Esophagus mucosa (tissue), 1 donor: ENCODE measurements around the gene SIRPG. TPM values are rescaled to one million over a fixed set of nuclear protein-coding genes. Genes with fewer than 3 reads are reported as not detected.
"Not testable (repeated sequence)": the region's sequence is repeated elsewhere in the genome, so short reads cannot be mapped to it uniquely, and the experiment has no call there.

Experiments used
- ATAC-seq: fragments of 200-7000 bp; cut with Tn5 transposase; one replicate; pipeline ENCODE4 v1.9.1; 2020
- total RNA-seq: library from RNA; stranded (reverse); gene quantifications from one replicate; pipeline ENCODE4 v1.2.4, GENCODE V29; 2023
- donor health status: DM: yes; HTN: yes; CAD: no.

SIRPG gene
- total RNA-seq, 1 donor from 2014 or later, result 0.60 TPM

DNA sequence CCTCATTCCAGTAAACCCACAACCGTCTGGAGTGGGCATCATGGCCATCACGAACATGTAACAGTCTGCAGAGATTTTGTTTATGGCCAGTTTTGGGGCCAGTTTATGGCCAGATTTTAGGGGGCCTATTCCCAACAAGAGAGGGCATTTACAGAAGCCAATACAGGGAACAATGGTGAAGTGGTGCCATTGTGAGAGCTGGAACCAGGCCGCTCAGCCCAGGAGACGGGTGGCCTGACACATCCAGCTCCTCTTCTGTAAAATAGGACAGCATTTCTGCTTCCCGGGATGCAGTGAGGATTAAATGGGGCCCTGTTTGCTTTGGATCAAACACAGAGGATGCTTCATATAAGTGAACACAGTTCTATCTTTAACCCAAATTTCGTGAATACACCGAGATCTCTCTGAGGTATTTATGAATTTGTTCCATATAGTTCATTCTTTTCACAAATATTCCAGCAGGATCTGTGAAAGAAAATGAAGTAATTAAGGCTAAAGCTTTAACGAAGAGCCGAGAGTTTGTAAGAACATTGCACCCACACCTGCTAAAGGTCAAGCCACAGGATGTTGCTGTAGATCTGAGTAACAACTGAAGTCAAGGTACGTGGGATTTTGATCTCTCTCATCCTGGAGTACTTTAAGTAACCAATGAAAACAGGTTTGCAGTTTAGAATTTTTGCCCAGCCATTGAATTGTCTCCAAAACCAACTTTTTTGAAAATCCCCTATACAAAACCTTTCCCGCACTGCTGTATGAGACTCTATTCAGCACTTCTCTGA is 14.5 kb upstream of the SIRPG start:
- ATAC-seq, result no peak

DNA sequence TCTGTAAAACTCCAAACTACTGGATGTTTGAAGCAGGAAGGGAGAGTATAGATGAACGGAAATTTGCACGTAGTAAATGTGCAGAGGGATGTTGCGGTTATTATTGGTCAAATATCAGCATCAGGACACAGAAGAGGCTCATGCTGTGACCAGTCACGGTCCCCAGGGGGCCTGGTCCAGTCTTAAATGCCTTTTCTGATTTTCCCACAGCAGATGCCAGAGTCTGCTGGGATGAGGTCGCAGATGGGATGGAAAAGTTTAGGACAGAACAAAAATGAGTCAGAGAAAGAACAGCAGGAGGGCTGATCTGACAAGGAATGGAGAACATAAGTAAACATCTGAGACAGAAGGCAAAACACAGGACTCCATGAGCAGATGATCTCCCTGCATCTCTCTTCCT is 11.7 kb upstream of the SIRPG start:
- ATAC-seq, result no peak

DNA sequence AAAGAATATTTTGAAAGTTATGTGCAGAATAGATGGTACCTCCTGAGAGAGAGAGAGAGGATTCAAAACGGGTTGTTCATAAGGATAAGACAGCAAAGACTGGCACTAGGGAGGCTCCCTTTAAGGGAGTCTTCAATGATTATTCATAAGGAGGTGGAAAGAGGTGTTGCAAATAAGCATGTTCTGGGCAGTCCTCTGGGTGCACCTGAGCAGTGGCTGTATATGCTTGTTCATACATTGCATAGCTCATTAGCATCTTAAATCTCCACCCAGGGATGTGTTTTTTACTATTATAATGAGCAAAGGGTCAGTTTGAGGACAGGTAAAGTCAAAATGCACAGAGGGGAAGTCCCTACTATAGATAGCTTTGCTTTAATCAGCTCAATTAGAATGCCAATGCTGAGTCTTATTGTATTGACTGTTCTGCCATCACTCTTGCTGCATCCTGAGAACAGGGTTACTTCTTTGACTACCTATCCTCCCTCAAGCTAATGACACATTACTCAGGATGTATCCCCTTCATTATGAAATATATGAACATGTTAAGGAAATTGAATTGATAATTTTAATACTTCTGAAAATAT is 10.0 kb upstream of the SIRPG start:
- ATAC-seq, result no peak

DNA sequence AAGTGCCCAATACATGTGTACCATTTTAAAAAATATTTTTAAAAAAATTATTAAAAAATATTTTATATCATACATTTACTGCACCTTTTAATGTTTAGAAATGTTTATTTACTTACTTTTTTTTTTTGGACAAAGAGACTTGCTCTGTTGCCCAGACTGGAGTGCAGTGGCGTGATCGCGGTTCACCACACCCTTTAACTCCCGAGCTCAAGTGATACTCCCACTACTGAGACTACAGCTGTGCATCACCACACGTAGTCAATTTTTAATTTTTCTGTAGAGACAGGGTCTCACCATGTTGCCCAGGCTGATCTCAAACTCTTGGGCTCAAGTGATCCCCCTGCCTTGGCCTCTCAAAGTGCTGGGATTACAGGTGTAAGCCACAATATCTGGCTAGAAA is 9.2 kb upstream of the SIRPG start:
- no peak for ATAC-seq

DNA sequence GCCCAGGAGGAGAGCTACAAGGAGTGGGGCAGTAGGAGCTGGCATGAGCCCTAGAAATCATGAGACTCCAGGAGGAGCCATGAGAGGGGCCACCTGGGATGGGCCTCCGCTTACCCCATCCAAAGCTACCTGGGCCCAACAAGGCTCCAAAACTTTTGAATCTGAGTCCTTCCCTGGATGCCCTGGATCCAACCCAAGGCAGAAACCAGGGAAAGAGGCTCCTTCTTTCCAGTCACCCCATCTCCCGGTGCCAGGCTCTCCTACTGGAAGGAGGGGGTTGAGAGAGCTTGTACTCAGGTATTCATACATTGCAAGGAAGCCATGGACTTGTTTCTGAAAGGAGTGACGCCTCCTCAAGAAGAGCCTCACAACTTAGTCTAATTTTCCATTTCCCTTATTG is 7.8 kb upstream of the SIRPG start:
- ATAC-seq, result no peak

DNA sequence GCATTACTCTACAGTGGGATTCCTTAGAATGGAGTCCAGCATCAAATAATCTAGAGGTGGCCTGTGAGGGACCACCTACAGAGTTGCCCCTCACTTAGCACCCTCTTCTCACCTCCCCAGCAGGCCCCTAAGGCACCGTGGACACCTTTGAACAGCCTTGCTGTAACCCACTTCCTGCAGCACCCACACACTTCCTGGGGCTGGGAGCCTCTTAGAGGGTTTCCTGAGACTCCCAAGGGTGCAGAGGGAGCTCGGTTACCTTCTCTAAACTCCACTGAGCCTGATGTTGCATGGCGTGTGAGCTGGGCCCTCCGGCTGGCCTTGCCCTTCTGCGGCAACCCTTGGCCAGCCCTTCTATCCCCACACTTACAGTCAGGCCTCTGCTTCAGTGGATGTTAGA is 7.3 kb upstream of the SIRPG start:
- no peak for ATAC-seq

GRCh38 chr20:1663917-1664316 is 6.3 kb upstream of the SIRPG start:
- ATAC-seq, result no peak

DNA sequence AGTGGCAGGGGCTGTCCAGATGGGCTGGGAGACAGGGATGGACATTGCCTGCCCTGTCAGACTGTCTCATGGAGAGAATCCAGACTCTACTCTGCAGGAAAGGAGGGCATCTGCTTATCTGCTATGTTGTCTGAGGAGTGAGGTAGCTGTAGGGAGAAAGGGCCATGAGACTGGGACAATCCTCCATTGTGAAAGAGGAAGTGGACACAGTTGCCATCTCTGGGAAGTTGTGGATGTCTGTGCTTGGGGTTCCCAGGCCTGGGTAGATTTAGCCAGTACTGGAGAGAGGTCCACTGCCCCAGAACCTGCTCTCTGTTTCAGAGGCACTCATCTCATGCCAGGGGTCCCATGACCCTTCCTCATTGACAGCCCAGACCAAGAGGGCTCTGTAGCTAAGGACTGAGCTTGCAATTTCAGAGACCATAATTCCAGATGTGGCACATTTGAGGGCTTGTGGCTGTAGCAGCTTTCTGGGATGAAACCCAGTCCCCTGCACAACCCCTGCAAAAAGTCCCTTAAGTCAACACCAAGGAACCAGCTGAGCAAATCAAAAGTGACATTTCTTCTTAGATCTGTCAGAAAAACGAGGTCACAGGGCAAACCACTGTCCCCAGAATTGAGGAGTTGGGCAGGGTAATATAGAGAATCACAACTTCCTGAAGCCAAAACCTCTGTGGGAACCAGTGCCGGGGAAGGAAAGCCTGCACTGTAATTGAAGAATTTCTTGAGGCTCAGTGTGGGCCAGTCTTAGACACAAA is 4.1 kb upstream of the SIRPG start:
- no peak for ATAC-seq

DNA sequence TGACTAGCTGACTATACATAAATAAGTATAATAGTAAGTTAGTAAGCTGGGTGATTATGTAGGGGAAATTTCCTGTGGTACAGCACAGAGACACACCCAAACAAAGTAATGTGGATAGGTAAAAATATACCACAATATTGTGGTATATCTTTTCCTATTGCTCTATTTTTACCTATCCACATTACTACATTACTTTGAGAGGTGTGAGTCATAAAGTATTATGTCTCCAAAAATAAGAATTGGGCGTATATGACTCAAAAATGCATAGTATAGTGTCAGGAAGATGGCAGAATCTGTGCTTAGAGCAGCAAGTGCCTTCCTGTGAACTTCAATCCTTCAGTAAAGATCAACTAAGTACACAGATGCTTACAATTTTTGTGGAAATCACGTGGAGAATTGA is 2.7 kb upstream of the SIRPG start:
- ATAC-seq, result no peak

DNA sequence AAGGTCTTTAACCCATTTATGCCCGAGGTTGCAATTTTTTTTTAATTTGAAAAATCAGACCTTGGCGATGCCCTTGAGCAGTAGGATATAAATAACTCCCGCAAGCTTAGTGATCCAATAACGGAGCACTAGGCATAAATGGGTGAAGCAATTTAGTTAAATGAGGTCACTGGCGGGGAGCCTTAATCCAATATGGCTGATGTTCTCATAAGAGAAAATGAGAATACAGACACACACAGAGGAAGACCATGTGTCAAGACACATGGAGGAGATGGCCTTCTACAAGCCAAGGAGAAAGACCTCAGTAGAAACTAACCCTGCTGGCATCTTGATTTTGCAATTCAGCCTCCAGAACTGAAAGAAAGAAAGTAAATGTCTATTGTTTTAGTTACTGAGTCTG is 735 bp downstream of the SIRPG start:
- ATAC-seq, result no peak

- no peak for ATAC-seq
Measured at GRCh38 chr20:1654996-1655395, 2.6 kb downstream of the SIRPG start.

DNA sequence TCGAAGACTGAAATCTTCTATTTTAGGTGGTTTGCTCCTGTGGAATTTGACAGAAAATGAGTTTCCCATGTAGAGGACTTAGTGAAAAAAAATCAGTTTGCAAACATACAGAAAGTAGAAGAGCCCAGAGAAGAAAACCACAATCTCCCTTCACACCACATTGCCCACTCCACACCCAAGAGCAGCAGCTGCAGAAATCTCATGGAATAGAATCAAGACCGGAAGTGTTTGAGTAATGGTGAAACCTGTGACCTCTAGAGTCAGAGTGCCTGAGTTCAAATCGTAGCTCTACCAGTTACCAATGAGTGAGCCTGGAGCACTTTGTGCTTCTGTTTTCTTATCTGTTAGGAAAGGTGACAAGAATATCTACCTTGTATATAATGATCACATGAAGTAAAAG is 4.6 kb downstream of the SIRPG start:
- ATAC-seq, result no peak

DNA sequence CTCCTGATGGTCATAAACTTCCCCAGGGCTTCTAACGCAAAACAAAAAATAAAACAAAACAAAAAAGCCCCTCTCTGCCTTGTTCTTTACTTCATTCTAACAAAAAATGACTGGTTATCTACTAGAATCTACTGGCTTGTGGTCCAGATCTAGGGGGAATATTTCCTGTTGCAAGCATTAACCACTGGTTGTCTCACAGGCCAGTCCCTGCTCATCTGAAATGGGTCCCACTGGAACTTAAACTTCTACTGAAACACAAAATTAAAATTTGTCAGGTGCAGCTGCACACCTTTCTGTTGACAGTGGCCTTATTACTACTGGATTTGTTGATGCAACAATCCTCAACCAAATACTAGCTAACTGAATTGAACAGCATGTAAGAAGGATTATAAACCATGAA is 5.5 kb downstream of the SIRPG start:
- no peak for ATAC-seq

DNA sequence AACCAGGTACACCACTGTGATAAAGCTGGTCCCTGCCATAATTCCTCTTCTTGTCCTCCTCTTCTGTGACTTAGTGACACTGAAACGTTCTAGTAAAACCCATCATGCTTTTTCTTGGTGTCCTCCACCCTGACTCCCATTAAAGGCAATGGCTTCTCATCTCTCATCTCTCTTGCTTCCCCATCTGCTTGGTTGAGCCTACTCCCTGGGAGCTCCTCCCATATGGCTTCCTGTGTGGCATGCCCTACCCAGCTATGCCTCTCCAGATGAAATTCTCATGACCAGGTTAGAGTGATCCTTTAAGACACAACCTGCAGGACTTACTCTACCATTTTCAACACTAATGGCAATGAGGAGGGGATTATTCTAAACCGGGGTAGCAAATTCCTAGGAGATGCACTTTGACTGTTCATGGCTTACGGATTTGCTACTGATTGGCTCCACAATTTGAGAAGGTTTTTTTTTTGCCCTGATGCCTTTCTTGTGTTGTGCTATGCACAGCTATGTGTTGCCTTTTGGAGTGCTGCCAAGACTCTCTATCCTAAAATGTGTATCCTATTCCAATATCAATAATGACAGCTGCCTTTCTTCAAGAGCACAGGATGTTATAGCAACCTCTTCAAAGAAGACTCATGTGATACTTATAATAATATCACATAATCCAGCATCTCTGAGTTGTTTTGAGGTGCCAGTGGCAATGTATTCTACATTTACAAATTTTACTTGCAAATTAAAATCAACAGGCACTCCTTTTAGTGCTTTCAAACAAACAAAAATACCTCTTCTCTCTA is 6.1 kb downstream of the SIRPG start:
- no peak for ATAC-seq

DNA sequence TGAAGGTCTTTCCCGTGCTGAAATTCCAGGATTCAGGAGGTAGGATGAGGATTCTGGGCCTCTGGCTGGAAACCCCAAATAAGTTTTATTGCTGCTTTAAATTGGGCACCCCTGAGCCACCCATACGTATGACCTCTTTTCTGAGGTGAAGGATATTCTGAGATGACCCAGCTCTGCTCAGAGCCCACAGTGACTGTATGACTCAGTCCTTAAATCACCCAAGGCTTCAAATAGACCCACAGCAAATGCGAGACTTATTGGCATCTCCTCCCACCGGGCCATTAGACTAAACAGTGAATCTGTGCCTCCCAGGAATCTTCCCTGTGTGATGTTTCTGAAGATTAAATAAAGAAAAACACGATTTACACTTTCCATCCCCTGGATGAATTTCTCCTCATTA is 9.5 kb downstream of the SIRPG start:
- ATAC-seq, result no peak

GRCh38 chr20:1646975-1647431 is 10.6 kb downstream of the SIRPG start:
- ATAC-seq, result no peak

GRCh38 chr20:1644101-1644962 is 13.2 kb downstream of the SIRPG start:
- no peak for ATAC-seq

DNA sequence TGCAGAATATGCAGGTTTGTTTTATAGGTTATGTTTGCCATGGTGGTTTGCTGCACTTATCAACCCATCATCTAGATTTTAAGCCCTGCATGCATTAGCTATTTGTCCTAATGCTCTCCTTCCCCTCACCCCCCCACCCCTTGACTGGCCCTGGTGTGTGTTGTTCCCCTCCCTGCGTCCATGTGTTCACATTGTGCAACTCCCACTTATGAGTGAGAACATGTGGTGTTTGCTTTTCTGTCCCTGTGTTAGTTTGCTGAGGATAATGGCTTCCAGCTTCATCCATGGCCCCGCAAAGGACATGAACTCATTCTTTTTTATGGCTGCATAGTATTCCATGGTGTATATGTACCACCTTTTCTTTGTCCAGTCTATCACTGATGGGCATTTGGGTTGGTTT is 18.9 kb downstream of the SIRPG start:
- ATAC-seq, result not testable (repeated sequence)

GRCh38 chr20:1637755-1638154 is 19.8 kb downstream of the SIRPG start:
- no peak for ATAC-seq

DNA sequence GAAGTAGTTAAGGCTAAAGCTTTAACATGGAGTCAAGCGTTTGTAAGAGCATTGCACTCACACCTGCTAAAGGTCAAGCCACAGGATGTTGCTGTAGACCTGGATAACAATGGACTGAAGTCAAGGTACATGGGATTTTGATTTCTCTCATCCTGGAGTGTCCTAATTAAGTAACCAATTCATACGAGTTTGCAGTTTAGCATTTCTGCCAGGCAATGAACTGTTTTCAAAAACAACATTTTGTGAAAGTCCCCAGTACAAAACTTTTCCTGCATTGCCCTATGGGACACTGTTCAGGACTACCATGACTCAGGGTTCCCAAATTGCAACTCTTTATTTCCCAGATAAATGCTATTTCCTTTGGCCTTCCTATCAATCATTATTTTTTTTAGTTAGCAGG is 20.4 kb downstream of the SIRPG start:
- ATAC-seq, result no peak

GRCh38 chr20:1636621-1637020 is 21.0 kb downstream of the SIRPG start:
- ATAC-seq, result no peak
